ENCODE measurements around the gene STK4.

- TF ChIP-seq, protein P1, sequence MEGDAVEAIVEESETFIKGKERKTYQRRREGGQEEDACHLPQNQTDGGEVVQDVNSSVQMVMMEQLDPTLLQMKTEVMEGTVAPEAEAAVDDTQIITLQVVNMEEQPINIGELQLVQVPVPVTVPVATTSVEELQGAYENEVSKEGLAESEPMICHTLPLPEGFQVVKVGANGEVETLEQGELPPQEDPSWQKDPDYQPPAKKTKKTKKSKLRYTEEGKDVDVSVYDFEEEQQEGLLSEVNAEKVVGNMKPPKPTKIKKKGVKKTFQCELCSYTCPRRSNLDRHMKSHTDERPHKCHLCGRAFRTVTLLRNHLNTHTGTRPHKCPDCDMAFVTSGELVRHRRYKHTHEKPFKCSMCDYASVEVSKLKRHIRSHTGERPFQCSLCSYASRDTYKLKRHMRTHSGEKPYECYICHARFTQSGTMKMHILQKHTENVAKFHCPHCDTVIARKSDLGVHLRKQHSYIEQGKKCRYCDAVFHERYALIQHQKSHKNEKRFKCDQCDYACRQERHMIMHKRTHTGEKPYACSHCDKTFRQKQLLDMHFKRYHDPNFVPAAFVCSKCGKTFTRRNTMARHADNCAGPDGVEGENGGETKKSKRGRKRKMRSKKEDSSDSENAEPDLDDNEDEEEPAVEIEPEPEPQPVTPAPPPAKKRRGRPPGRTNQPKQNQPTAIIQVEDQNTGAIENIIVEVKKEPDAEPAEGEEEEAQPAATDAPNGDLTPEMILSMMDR (IDR thresholded peaks at IDR 0.05), result no peak
- no peak for TF ChIP-seq POLR2A (IDR thresholded peaks at IDR 0.05)
These were observed 149.1 kb downstream of the STK4 start for GRCh38 chr20:45115386-45115774.
